H9 (cell line): ENCODE results near the gene TSPAN6. TPM values are rescaled to one million over a fixed set of nuclear protein-coding genes. Genes with fewer than 3 reads are reported as not detected.

ENCODE experiments used
- DNase-seq: peaks from one replicate; pipeline ENCODE4 v3.0.0-alpha.2; 2017
- H2AFZ ChIP-seq: one replicate; pipeline ENCODE4 v1.6.1; 2013; ENCODE audit warnings: mild to moderate bottlenecking, low read length, control low read depth, moderate library complexity
- H2AK5ac ChIP-seq: 2 replicates; pipeline ENCODE4 v1.6.1; 2013; ENCODE audit warnings: low read length, control low read depth, mixed read lengths; ENCODE audit not compliant: insufficient read length
- H2BK120ac ChIP-seq: one replicate; pipeline ENCODE4 v1.6.1; 2013; ENCODE audit warnings: low read depth, mild to moderate bottlenecking, low read length, control low read depth, inconsistent platforms; ENCODE audit not compliant: poor library complexity, severe bottlenecking
- H2BK12ac ChIP-seq: 2 replicates; pipeline ENCODE4 v1.6.1; 2013; ENCODE audit warnings: low read length, control low read depth, mixed read lengths, low read depth; ENCODE audit not compliant: insufficient read length
- H2BK15ac ChIP-seq: 2 replicates; pipeline ENCODE4 v1.6.1; 2013; ENCODE audit warnings: low read depth, low read length, control low read depth
- H2BK20ac ChIP-seq: one replicate; pipeline ENCODE4 v1.6.1; 2013; ENCODE audit warnings: low read depth, mild to moderate bottlenecking, low read length, control low read depth, inconsistent platforms; ENCODE audit not compliant: poor library complexity, severe bottlenecking
- H2BK5ac ChIP-seq: 2 replicates; pipeline ENCODE4 v1.6.1; 2013; ENCODE audit warnings: low read length, control low read depth, mixed read lengths; ENCODE audit not compliant: insufficient read length
- H3K14ac ChIP-seq: 2 replicates; pipeline ENCODE4 v1.6.1; 2013; ENCODE audit warnings: low read length, control low read depth; ENCODE audit not compliant: insufficient read depth
- H3K18ac ChIP-seq: 2 replicates; pipeline ENCODE4 v1.6.1; 2013; ENCODE audit warnings: low read depth, mild to moderate bottlenecking, mixed read lengths, low read length, control low read depth; ENCODE audit not compliant: insufficient read length
- H3K23ac ChIP-seq: 2 replicates; pipeline ENCODE4 v1.6.1; 2013; ENCODE audit warnings: low read length, control low read depth, mixed read lengths, low read depth; ENCODE audit not compliant: insufficient read length
- H3K23me2 ChIP-seq: 2 replicates; pipeline ENCODE4 v1.6.1; 2013; ENCODE audit warnings: low read depth, mild to moderate bottlenecking, mixed read lengths, low read length, control low read depth; ENCODE audit not compliant: insufficient read length, poor library complexity, severe bottlenecking
- H3K27ac ChIP-seq: 2 replicates; pipeline ENCODE4 v1.5.1; 2013; ENCODE audit warnings: low read length, control low read depth, mixed read lengths, low read depth; ENCODE audit not compliant: insufficient read length
- H3K27me3 ChIP-seq: 2 replicates; pipeline ENCODE4 v1.6.1; 2013; ENCODE audit warnings: low read length, control low read depth, inconsistent platforms; ENCODE audit not compliant: insufficient read depth
- H3K4ac ChIP-seq: 2 replicates; pipeline ENCODE4 v1.6.1; 2013; ENCODE audit warnings: low read depth, mild to moderate bottlenecking, control low read depth, inconsistent platforms, low read length, moderate library complexity
- H3K4me1 ChIP-seq: 2 replicates; pipeline ENCODE4 v1.6.1; 2013; ENCODE audit warnings: low read length, control low read depth, inconsistent platforms; ENCODE audit not compliant: insufficient read depth
- H3K4me2 ChIP-seq: 2 replicates; pipeline ENCODE4 v1.6.1; 2013; ENCODE audit warnings: low read length, control low read depth, mixed read lengths; ENCODE audit not compliant: insufficient read length, insufficient read depth
- H3K56ac ChIP-seq: 2 replicates; pipeline ENCODE4 v1.6.1; 2013; ENCODE audit warnings: low read depth, mild to moderate bottlenecking, mixed read lengths, low read length, control low read depth; ENCODE audit not compliant: insufficient read length
- H3K79me1 ChIP-seq: 2 replicates; pipeline ENCODE4 v1.6.1; 2013; ENCODE audit warnings: low read depth, mild to moderate bottlenecking, moderate library complexity, low read length, control low read depth, inconsistent platforms; ENCODE audit not compliant: insufficient read depth, poor library complexity, severe bottlenecking
- H3K79me2 ChIP-seq: 2 replicates; pipeline ENCODE4 v1.6.1; 2013; ENCODE audit warnings: low read length, control low read depth, inconsistent platforms; ENCODE audit not compliant: insufficient read depth
- H3K9ac ChIP-seq: 2 replicates; pipeline ENCODE4 v1.6.1; 2013; ENCODE audit warnings: low read length, control low read depth, mixed read lengths; ENCODE audit not compliant: insufficient read length; ENCODE audit errors: extremely low read depth
- H3K9me3 ChIP-seq: one replicate; pipeline ENCODE4 v1.6.1; 2013; ENCODE audit warnings: low read depth, low read length, inconsistent platforms; ENCODE audit not compliant: control insufficient read depth
- H3T11ph ChIP-seq: one replicate; pipeline ENCODE4 v1.6.1; 2013; ENCODE audit warnings: mild to moderate bottlenecking, low read length, control low read depth, inconsistent platforms
- H4K20me1 ChIP-seq: one replicate; pipeline ENCODE4 v1.6.1; 2013; ENCODE audit not compliant: control insufficient read depth, insufficient read length, insufficient read depth
- H4K5ac ChIP-seq: 2 replicates; pipeline ENCODE4 v1.6.1; 2013; ENCODE audit warnings: low read depth, mild to moderate bottlenecking, mixed read lengths, low read length, control low read depth; ENCODE audit not compliant: insufficient read length
- H4K8ac ChIP-seq: replicated peaks from 2 replicates; pipeline ENCODE4 v1.6.1; 2013; ENCODE audit warnings: low read length, control low read depth, mixed read lengths, low read depth; ENCODE audit not compliant: insufficient read length
- H4K91ac ChIP-seq: 2 replicates; pipeline ENCODE4 v1.6.1; 2013; ENCODE audit warnings: low read depth, mild to moderate bottlenecking, moderate library complexity, mixed read lengths, low read length, control low read depth; ENCODE audit not compliant: insufficient read length
- H3K27ac Mint-ChIP-seq, 3 experiments: 2 replicates in 2 of 3; 3 replicates in 1 of 3; pipeline ENCODE4 v1.8.0; 2020 to 2021; ENCODE audit warnings: mixed read lengths in 3 of 3, mild to moderate bottlenecking in 1 of 3, moderate library complexity in 1 of 3
- H3K27me3 Mint-ChIP-seq: 2 replicates; pipeline ENCODE4 v1.8.0; 2021; ENCODE audit warnings: low read depth, mild to moderate bottlenecking, moderate library complexity, mixed read lengths
- H3K36me3 Mint-ChIP-seq, 3 experiments: 2 replicates in 2 of 3; 3 replicates in 1 of 3; pipeline ENCODE4 v1.8.0; 2020 to 2021; ENCODE audit warnings: low read depth in 3 of 3, mixed read lengths in 3 of 3; ENCODE audit not compliant: insufficient read depth in 1 of 3
- H3K4me1 Mint-ChIP-seq, 2 experiments: 2 replicates each; pipeline ENCODE4 v1.8.0; 2020; ENCODE audit warnings: mixed read lengths in 2 of 2
- H3K4me3 Mint-ChIP-seq, 2 experiments: 2 replicates in 1 of 2; 3 replicates in 1 of 2; pipeline ENCODE4 v1.8.0; 2020 to 2021; ENCODE audit warnings: mild to moderate bottlenecking in 2 of 2, mixed read lengths in 2 of 2, moderate library complexity in 1 of 2
- H3K9me3 Mint-ChIP-seq, 2 experiments: 2 replicates in 1 of 2; 3 replicates in 1 of 2; pipeline ENCODE4 v1.8.0; 2020; ENCODE audit warnings: mild to moderate bottlenecking in 2 of 2, mixed read lengths in 2 of 2, moderate library complexity in 1 of 2
- WGBS: extraction: QIAGEN DNeasy Blood & Tissue Kit; methylation state at CpG from one replicate; pipeline ENCODE4 v1.1.7; 2013; ENCODE audit warnings: missing lambda C conversion rate, low lambda C conversion rate, mixed read lengths; ENCODE audit not compliant: insufficient read length; ENCODE audit errors: extremely low coverage; 5-methylcytosine and 5-hydroxymethylcytosine counted together
- long read RNA-seq: library from polyadenylated mRNA; unstranded; transcript quantifications from one replicate; pipeline ENCODE4 v2.0.0, GENCODE V29; 2020
- total RNA-seq: library from RNA; stranded (reverse); gene quantifications from 2 replicates; pipeline ENCODE4 v1.2.1, GENCODE V29; 2021
- TF ChIP-seq, protein P1 (sequence below): fragments of 200-600 bp; sonication (generic); conservative IDR thresholded peaks from 3 replicates; pipeline ENCODE4 v1.8.0; 2021; ENCODE audit warnings: antibody characterized with exemption, mild to moderate bottlenecking

TSPAN6 gene, protein sequence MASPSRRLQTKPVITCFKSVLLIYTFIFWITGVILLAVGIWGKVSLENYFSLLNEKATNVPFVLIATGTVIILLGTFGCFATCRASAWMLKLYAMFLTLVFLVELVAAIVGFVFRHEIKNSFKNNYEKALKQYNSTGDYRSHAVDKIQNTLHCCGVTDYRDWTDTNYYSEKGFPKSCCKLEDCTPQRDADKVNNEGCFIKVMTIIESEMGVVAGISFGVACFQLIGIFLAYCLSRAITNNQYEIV
- 61.3 and 62.8 TPM in 2 replicates for total RNA-seq
- long read RNA-seq, transcript TSPAN6-201 (8 exons, 2,206 nt): major isoform, 578 of 677 reads
- long read RNA-seq, partial matches to known transcripts: 7 of 677 reads
- long read RNA-seq, other reads (novel, unspliced or antisense): 92 of 677 reads

DNA sequence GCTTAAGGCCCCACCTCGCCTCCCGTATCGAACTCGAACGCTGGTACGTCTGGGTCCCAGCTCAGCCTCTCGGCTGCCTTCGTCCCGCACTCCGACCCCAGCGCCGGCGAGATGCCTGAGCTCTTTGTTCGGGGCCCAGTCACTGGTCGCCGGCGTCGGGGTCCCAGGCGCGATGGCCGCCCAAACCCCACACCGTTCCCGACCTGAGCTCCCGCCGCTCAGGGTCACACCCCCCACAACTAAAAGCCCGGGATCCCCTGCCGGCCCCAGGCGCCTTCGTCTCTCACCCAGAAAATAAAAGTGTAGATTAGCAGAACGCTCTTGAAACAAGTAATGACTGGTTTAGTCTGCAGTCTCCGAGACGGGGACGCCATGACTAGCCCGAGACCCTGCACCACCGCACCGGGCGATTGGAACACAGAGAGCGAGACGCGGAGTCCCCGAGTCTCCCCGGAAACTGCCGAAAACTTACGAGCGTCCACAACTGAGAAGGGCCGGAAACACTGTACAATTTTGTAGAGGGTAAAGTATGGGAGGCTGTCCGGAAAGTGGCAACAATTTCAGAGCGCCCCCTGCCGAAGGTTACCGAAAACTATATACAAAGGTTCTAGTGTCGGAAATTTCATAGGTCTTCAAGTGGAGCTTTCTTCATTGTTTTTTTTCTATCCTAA is at the start of gene TSPAN6:
TSS of gene TSPAN6 (minus strand) at position 486 of the 671 bp plus-strand sequence. CDS start at position 374, 112 bp downstream.
- no peak within 1 kb of the TSS for H2AFZ ChIP-seq
- no peak within 1 kb of the TSS for H4K8ac ChIP-seq
- H4K5ac ChIP-seq: no peak within 1 kb of the TSS
- H3K79me1 ChIP-seq: no peaks in the 10 kb centered on the region
- H2BK15ac ChIP-seq: no peak within 1 kb of the TSS
- H2AK5ac ChIP-seq: no peak within 1 kb of the TSS
- no peaks in the 10 kb centered on the region for H3K79me2 ChIP-seq
- no peak within 1 kb of the TSS for H2BK5ac ChIP-seq
- peak within 1 kb of the TSS; percentile 51 for H3K4me2 ChIP-seq
- H3K23me2 ChIP-seq: no peaks in the 10 kb centered on the region
- no peak within 1 kb of the TSS for H2BK20ac ChIP-seq
- no peaks in the 10 kb centered on the region; the same call in 1 of the 2 replicates for H3K27me3 Mint-ChIP-seq
- TF ChIP-seq, protein P1, sequence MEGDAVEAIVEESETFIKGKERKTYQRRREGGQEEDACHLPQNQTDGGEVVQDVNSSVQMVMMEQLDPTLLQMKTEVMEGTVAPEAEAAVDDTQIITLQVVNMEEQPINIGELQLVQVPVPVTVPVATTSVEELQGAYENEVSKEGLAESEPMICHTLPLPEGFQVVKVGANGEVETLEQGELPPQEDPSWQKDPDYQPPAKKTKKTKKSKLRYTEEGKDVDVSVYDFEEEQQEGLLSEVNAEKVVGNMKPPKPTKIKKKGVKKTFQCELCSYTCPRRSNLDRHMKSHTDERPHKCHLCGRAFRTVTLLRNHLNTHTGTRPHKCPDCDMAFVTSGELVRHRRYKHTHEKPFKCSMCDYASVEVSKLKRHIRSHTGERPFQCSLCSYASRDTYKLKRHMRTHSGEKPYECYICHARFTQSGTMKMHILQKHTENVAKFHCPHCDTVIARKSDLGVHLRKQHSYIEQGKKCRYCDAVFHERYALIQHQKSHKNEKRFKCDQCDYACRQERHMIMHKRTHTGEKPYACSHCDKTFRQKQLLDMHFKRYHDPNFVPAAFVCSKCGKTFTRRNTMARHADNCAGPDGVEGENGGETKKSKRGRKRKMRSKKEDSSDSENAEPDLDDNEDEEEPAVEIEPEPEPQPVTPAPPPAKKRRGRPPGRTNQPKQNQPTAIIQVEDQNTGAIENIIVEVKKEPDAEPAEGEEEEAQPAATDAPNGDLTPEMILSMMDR: peak; percentile 61; the same call in 2 of the 3 replicates
- H3K27ac ChIP-seq: no peak within 1 kb of the TSS
- H3K56ac ChIP-seq: no peak within 1 kb of the TSS
- H4K91ac ChIP-seq: no peak within 1 kb of the TSS
- H2BK12ac ChIP-seq: no peak within 1 kb of the TSS
- H3K4me3 Mint-ChIP-seq: peak within 1 kb of the TSS; percentile 84 to 96
- peak within 1 kb of the TSS; percentile 70 for H3K9ac ChIP-seq
- H3K4me1 ChIP-seq: no peaks in the 10 kb centered on the region; the same call in 1 of the 2 replicates
- peaks cover 4 to 58% of the 10 kb centered on the region in 2 experiments; a peak in 4 of 5 replicates for H3K9me3 Mint-ChIP-seq
- peaks cover 8 to 12% of the 10 kb centered on the region in 2 experiments for H3K4me1 Mint-ChIP-seq
- no peak within 1 kb of the TSS for H3K4ac ChIP-seq
- no CpG with 5 or more reads among the region's 51 CpGs for WGBS
- no peak within 1 kb of the TSS for H3T11ph ChIP-seq
- H3K27ac Mint-ChIP-seq: peak within 1 kb of the TSS; percentile 92 to 99 (median 99)
- peak within 1 kb of the TSS; percentile 74 for H3K14ac ChIP-seq
- H3K18ac ChIP-seq: peak within 1 kb of the TSS; percentile 66
- H2BK120ac ChIP-seq: peak within 1 kb of the TSS; percentile 24
- peak; percentile 72 for DNase-seq
- no peak within 1 kb of the TSS for H3K23ac ChIP-seq
- H4K20me1 ChIP-seq: no peaks in the 10 kb centered on the region
- no peaks in the 10 kb centered on the region for H3K9me3 ChIP-seq
- H3K27me3 ChIP-seq: no peaks in the 10 kb centered on the region
- H3K36me3 Mint-ChIP-seq: peaks cover 10 to 33% (median 22%) of the 10 kb centered on the region in 3 experiments
